GM18502 (cell line): Measurements from ENCODE around the gene UTP11.

ENCODE experiments used
- ATAC-seq: cut with Tn5 transposase; IDR thresholded peaks from one replicate; pipeline ENCODE4 v1.9.1; 2021; ENCODE audit warnings: mild to moderate bottlenecking; ENCODE audit not compliant: unreplicated experiment, poor library complexity

The UTP11 gene

DNA sequence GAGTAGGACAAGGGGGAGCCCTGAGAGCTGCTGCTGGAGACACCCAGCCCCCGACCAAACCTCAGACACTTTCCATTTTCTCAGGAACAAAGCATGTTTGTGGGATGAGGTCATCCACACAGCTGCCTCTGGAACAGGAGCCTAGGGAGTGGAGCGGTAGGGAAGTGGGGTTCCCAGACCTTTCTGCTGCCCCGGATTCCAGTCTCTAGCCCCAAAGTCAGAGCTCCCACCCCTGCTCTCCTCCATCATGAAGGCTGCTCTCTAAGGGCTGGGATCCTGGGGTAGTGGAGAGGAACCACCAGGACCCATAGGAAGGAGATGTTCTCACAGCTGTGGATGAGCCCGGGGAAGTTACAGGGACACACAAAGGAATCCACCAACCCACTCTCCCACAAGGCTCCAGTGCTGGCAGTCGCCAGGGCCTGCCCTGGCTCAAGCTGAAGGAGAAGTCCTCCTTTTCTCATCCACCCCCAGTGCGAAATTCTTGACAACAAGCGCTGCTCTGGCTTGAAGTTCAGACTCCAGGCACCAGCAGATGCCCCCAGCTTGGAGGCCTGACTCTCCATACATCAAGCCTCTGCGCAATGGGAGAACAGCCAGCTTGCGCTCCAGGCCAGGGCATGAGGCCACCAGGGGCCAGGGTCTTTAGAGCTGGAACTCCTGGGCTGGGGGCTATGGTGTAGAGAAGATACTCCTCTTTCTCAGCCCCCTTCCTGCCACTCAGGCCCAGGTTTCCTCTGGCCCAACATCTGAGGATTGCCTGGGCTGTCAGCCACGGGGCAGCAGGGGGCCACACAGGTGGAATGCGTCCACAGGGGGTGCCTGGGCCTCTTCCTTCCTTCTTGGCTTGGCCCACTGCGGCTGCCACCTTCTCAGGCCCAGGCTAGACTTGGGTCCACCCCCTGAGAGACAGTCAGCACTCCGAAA, 11.7 kb upstream of the UTP11 start:
- no peak for ATAC-seq

- no peak for ATAC-seq
Measured at GRCh38 chr1:38003261-38004250, 9.0 kb upstream of the UTP11 start.

- ATAC-seq: no peak
Measured at GRCh38 chr1:38004284-38005108, 8.0 kb upstream of the UTP11 start.

DNA sequence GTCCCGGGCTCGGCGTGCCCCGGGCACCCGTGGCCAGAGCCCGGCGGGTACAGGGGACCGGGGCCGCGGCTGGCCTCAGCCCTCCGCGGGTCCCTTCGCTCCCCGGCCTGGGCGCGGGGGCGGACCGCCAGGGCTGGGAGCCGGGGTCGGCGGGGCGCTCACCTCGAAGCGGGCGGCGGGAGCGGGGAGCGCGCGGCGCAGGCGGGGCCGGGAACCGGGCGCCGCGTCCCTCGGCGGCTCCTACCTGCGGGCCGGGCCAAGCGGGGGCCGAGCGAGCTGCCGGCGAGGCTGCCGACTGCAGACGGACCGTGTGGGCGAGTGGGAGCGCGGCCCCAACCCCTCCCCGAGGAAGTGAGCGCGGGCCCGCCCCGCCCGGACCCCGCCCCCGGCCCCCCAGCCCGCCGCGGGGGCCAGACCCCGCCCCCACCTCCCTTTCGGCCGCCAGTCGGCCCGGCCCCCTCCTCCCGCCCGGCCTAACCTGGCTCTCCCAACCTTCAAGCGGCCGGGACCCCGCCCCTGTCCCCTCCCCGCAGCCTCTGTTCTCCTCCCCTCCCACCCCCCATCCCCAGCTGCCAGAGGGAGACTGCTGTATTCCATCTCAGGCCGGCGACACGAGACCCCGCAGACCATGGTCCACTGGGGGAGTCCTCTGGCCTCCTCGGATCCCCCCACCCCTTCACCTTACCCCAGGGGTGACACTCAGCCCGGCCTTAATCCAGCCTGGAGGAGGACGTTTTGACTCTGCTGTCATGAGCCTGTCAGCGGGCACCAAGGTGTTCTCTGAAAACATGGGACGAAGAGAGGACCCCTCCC, 7.1 kb upstream of the UTP11 start, which contains the start of gene FHL3:
TSS of gene FHL3 (minus strand) at position 320 of the 813 bp plus-strand sequence. CDS start 6,102 bp downstream, outside the sequence.
- no peak for ATAC-seq

DNA sequence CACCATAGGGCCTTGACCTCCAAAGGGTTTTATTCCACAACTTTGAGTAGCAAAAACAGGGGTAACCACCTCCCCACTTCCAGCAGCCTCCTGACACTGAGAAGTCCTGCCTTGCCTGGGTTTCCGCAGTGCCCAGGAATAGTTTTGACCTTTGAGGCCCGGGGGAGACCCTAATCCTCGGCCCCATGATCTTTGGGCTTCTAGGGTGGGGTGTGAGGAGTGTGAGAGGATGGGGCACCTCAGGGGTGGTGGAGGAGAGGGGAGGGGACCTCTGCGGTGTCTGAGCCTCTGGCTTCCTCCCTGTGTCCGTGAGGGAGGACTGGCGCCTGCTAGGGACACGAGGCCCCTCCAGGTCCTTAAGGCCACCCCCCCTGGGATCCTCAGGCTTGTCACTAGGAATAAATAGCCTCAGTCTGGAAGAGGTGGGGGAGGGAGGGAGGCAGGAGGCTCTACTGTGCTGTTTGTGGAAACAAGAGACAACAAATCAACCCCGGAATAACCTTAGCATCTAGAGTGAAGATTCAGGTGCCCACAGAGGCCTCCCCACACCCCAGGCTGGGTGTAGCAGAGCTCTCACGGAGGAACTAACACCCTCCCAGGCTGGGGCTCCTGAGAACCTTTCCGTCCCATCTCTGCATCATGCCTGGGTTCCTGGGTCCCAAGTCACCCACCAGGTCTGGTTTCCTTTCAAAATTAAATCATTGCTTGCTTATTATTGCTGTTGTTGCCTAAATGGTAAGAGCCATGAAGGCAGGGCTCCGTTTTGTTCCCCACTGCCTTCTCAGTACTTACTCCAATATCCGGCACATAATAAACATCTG, 6.3 kb upstream of the UTP11 start:
- ATAC-seq: no peak

- no peak for ATAC-seq
Measured at GRCh38 chr1:38009088-38009840, 3.3 kb upstream of the UTP11 start.

- ATAC-seq: no peak
Measured at GRCh38 chr1:38009841-38010180, 2.7 kb upstream of the UTP11 start.

GRCh38 chr1:38013227-38013622, 691 bp downstream of the UTP11 start:
- no peak for ATAC-seq

GRCh38 chr1:38014171-38014570, 1.6 kb downstream of the UTP11 start:
- no peak for ATAC-seq

- no peak for ATAC-seq
Measured at GRCh38 chr1:38014724-38015424, 2.3 kb downstream of the UTP11 start.

GRCh38 chr1:38015978-38016725, 3.6 kb downstream of the UTP11 start:
- no peak for ATAC-seq

DNA sequence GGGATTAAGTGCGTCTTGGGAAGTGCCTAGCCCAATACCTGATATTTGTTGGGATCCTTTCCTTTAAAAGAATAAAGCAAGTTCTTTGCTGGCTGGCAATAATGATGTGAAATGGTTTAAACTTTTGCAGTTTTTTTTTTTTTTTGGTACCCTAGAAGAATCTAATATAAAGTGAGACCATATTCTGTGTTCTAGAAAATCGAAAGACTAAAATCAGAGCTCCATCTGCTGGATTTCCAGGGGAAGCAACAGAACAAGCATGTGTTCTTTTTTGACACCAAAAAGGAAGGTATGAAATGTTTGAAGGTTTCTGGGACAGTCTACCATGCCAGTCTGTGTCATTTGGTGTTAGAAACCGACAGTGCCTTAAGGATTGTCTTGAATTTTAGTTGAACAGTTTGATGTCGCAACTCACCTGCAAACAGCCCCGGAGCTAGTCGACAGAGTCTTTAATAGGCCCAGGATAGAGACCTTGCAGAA, 6.4 kb downstream of the UTP11 start:
- no peak for ATAC-seq

GRCh38 chr1:38020396-38020795, 7.9 kb downstream of the UTP11 start:
- no peak for ATAC-seq

DNA sequence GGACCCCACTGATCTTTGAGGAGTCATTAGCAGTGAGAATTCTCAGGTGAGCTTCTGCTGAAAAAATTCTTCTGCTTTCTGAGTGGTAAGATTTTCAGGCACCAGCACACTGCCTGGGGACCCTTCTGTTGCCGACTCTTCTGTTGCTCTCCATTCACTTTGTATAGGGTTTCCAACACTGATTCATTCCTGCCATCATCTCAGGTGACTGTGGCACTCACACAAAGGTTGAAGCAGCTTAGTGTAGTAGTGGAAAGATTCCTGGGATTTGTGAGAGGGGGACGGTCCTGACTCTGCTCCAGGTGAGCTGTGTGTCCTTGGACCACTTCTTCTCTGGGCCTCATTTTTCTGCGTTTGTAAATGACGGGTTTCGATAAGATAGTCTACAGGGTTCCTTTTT, 9.4 kb downstream of the UTP11 start:
- no peak for ATAC-seq

DNA sequence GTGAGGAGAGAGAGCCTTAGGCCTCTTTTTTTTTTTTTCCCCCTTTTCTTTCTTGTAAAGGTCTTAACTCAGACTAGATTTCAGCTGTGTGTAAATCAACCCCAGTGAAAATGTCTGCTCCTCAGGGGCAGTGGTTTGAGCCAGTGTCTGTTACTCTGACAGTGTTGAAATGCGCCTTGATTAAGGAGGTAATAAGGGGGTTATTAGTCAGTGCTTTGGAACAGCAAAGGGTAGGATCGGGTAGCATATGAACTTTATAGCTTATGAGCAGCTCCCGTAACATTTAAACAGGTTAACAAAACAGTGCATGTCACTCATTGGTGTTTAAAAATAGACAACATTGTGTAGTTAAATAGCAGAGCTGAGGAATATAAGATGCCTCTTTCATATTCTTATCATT, 10.3 kb downstream of the UTP11 start:
- ATAC-seq: no peak

DNA sequence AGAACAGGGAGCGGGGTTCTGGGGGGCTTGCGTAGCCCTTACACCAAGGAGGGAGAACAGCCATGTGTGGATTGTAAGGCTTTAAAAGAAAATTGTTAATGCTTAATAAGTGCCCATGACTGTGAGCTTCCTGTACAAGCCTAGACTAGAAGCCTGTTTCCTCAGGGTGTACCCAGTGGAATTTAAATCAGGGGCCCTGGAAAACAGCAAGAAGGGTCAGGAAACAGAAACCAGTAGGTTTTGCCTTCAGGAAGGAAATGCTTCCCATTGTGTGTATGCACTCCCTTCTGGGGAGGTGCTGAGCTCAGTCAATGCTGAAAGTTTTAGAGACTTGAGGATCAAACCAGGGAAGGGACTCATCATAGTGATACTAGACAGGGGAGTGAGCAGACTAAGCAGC, 12.7 kb downstream of the UTP11 start:
- no peak for ATAC-seq
